ENCODE measurements around the gene OR6B3. TPM values are rescaled to one million over a fixed set of nuclear protein-coding genes. Genes with fewer than 3 reads are reported as not detected.

Gene OR6B3
- total and polyA plus RNA-seq, 2 donors (not counting 1 experiment from before 2014, with no cell fraction given), result not detected

- H3K4me3 ChIP-seq (replicated peaks in 1 of 4; ENCODE audit: control extremely low read depth in 1 of 4, insufficient read depth in 1 of 4, low read depth in 3 of 4, low read length in 4 of 4), result no peak overlapping the region
- no peaks in the 10 kb centered on the region for H3K79me2 ChIP-seq (ENCODE audit: control insufficient read depth, insufficient read depth, low read length)
- no peak overlapping the region for H2AFZ ChIP-seq (ENCODE audit: low read length)
- H4K20me1 ChIP-seq (ENCODE audit: control insufficient read depth, extremely low read depth, insufficient read depth, low read length), result no peaks in the 10 kb centered on the region
- no peak overlapping the region for H3K27ac ChIP-seq (ENCODE audit: insufficient read depth, low read length)
- no peak overlapping the region for H3K9ac ChIP-seq (ENCODE audit: insufficient read depth, low read length)
- H3K36me3 ChIP-seq (ENCODE audit: control insufficient read depth, insufficient read depth, low read length), result no peaks in the 10 kb centered on the region
- no peaks in the 10 kb centered on the region for H3K9me3 ChIP-seq (ENCODE audit: control insufficient read depth, insufficient read depth, low read depth, low read length)
- TF ChIP-seq CTCF (conservative IDR thresholded peaks at IDR 0.05 in 1 of 2, IDR thresholded peaks at IDR 0.05 in 1 of 2; ENCODE audit: low read depth in 1 of 2, low read length in 2 of 2) (no peak), EZH2 (IDR thresholded peaks at IDR 0.05; ENCODE audit: low read length, missing control alignments) (no peak)
- DNase-seq (ENCODE audit: low read depth in 2 of 2), result no peak
- peaks cover 20% of the 10 kb centered on the region for H3K27me3 ChIP-seq (ENCODE audit: control insufficient read depth, insufficient read depth, low read length)
- H3K4me1 ChIP-seq (ENCODE audit: control insufficient read depth, extremely low read depth, insufficient read depth, low read length), result no peaks in the 10 kb centered on the region
- no peak overlapping the region for H3K4me2 ChIP-seq (ENCODE audit: extremely low read depth, insufficient read depth, low read length)
Observed at GRCh38 chr2:240051697-240052096, 1.6 kb downstream of the OR6B3 start.

GRCh38 chr2:240050278-240050677, 3.0 kb downstream of the OR6B3 start:
- TF ChIP-seq CTCF (conservative IDR thresholded peaks at IDR 0.05 in 1 of 2, IDR thresholded peaks at IDR 0.05 in 1 of 2; ENCODE audit: low read depth in 1 of 2, low read length in 2 of 2), result no peak
- TF ChIP-seq EZH2 (IDR thresholded peaks at IDR 0.05; ENCODE audit: low read length, missing control alignments), result no peak
- H3K27me3 ChIP-seq (ENCODE audit: control insufficient read depth, insufficient read depth, low read length), result peaks cover 15% of the 10 kb centered on the region
- DNase-seq (ENCODE audit: low read depth in 2 of 2), result no peak

GRCh38 chr2:240048237-240048636, 5.1 kb downstream of the OR6B3 start:
- Histone ChIP-seq H2AFZ (ENCODE audit: low read length) (no peak overlapping the region), H3K27me3 (ENCODE audit: control insufficient read depth, insufficient read depth, low read length) (peaks cover under 1% of the 10 kb centered on the region), H3K79me2 (ENCODE audit: control insufficient read depth, insufficient read depth, low read length) (no peaks in the 10 kb centered on the region), H3K4me2 (ENCODE audit: extremely low read depth, insufficient read depth, low read length) (no peak overlapping the region), H3K36me3 (ENCODE audit: control insufficient read depth, insufficient read depth, low read length) (no peaks in the 10 kb centered on the region), H3K9ac (ENCODE audit: insufficient read depth, low read length) (no peak overlapping the region), H3K4me3 (replicated peaks in 1 of 4; ENCODE audit: control extremely low read depth in 1 of 4, insufficient read depth in 1 of 4, low read depth in 3 of 4, low read length in 4 of 4) (no peak overlapping the region), H3K4me1 (ENCODE audit: control insufficient read depth, extremely low read depth, insufficient read depth, low read length) (no peaks in the 10 kb centered on the region), H3K27ac (ENCODE audit: insufficient read depth, low read length) (no peak overlapping the region), H3K9me3 (ENCODE audit: control insufficient read depth, insufficient read depth, low read depth, low read length) (no peaks in the 10 kb centered on the region), H4K20me1 (ENCODE audit: control insufficient read depth, extremely low read depth, insufficient read depth, low read length) (no peaks in the 10 kb centered on the region)
- TF ChIP-seq CTCF (conservative IDR thresholded peaks at IDR 0.05 in 1 of 2, IDR thresholded peaks at IDR 0.05 in 1 of 2; ENCODE audit: low read depth in 1 of 2, low read length in 2 of 2) (no peak), EZH2 (IDR thresholded peaks at IDR 0.05; ENCODE audit: low read length, missing control alignments) (no peak)
- no peak for DNase-seq (ENCODE audit: low read depth in 2 of 2)

More at GRCh38 chr2:240050278-240050677, 3.0 kb downstream of the OR6B3 start:
- no peaks in the 10 kb centered on the region for H4K20me1 ChIP-seq (ENCODE audit: control insufficient read depth, extremely low read depth, insufficient read depth, low read length)
- no peak overlapping the region for H3K27ac ChIP-seq (ENCODE audit: insufficient read depth, low read length)
- no peaks in the 10 kb centered on the region for H3K36me3 ChIP-seq (ENCODE audit: control insufficient read depth, insufficient read depth, low read length)
- no peak overlapping the region for H3K4me3 ChIP-seq (replicated peaks in 1 of 4; ENCODE audit: control extremely low read depth in 1 of 4, insufficient read depth in 1 of 4, low read depth in 3 of 4, low read length in 4 of 4)
- no peak overlapping the region for H3K9ac ChIP-seq (ENCODE audit: insufficient read depth, low read length)
- no peaks in the 10 kb centered on the region for H3K4me1 ChIP-seq (ENCODE audit: control insufficient read depth, extremely low read depth, insufficient read depth, low read length)
- no peaks in the 10 kb centered on the region for H3K9me3 ChIP-seq (ENCODE audit: control insufficient read depth, insufficient read depth, low read depth, low read length)
- no peaks in the 10 kb centered on the region for H3K79me2 ChIP-seq (ENCODE audit: control insufficient read depth, insufficient read depth, low read length)
- H3K4me2 ChIP-seq (ENCODE audit: extremely low read depth, insufficient read depth, low read length), result no peak overlapping the region
- H2AFZ ChIP-seq (ENCODE audit: low read length), result no peak overlapping the region

All from fibroblast of lung (primary cell).